NB4 (cell line): ENCODE data around the gene BRWD1.

ENCODE experiments used
- DNase-seq: peaks from one replicate; pipeline ENCODE4 v3.0.0; 2010; ENCODE audit warnings: low read depth
- H3K4me3 ChIP-seq: one replicate; pipeline ENCODE4 v1.5.1; 2011; ENCODE audit warnings: mild to moderate bottlenecking, low read depth, low read length, moderate library complexity
- CTCF ChIP-seq: IDR thresholded peaks from one replicate; pipeline ENCODE4 v1.5.1; 2012; ENCODE audit warnings: low read depth, low read length
- MYC ChIP-seq: IDR thresholded peaks from 2 replicates; pipeline ENCODE4 v1.6.1; 2011; ENCODE audit warnings: low read depth, low read length
- POLR2A ChIP-seq: IDR thresholded peaks from 2 replicates; pipeline ENCODE4 v1.6.1; 2011; ENCODE audit warnings: mild to moderate bottlenecking; ENCODE audit not compliant: insufficient read length; ENCODE audit errors: extremely low read depth
- TF ChIP-seq, protein P1 (sequence below): IDR thresholded peaks from 2 replicates; pipeline ENCODE4 v1.6.1; 2011; ENCODE audit warnings: low read depth, low read length

Gene BRWD1

GRCh38 chr21:39313571-39314142, at the start of gene BRWD1:
Gene BRWD1, minus strand, starts transcription at chr21:39313632. Its CDS starts 141 bp downstream, at chr21:39313491.
- peak within 1 kb of the TSS; percentile 88 for H3K4me3 ChIP-seq
- peak; percentile 88 for TF ChIP-seq MYC
- peak; percentile 38 for TF ChIP-seq POLR2A
- peak; percentile 12 for TF ChIP-seq CTCF
- TF ChIP-seq, protein P1, sequence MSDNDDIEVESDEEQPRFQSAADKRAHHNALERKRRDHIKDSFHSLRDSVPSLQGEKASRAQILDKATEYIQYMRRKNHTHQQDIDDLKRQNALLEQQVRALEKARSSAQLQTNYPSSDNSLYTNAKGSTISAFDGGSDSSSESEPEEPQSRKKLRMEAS: peak; percentile 75
- peak; percentile 92 for DNase-seq

GRCh38 chr21:39362733-39363132, 49.3 kb upstream of the BRWD1 start:
- no peak for DNase-seq
- no peak overlapping the region for H3K4me3 ChIP-seq
- TF ChIP-seq POLR2A: no peak
- TF ChIP-seq MYC: no peak
- TF ChIP-seq CTCF: no peak
- TF ChIP-seq, protein P1: no peak

DNA sequence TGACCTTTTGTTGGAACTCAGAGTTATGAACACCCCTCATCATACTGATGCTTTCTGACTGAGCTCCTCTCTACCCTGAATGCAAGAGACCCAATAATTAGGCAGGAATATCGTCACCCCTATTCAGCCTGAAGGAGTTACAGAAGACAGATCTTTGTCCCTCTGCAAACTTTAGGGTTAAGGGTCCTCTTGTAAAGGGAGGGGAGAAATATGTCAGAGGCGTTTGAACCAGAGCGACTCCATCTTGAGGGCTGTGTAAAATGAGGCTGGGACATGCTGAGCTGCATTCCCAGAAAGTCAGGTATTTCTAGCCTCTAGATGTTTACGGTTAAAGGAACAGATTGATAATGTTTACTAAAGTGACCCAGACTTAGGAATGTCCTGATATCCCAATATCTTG, 46.0 kb upstream of the BRWD1 start:
- TF ChIP-seq, protein P1: no peak
- TF ChIP-seq CTCF: no peak
- TF ChIP-seq MYC: no peak
- DNase-seq: no peak
- H3K4me3 ChIP-seq: no peak overlapping the region

- no peak for DNase-seq
- no peak overlapping the region for H3K4me3 ChIP-seq
- TF ChIP-seq, protein P1: no peak
- no peak for TF ChIP-seq POLR2A
- no peak for TF ChIP-seq CTCF
- TF ChIP-seq MYC: no peak
Observed at GRCh38 chr21:39353295-39353694, 39.9 kb upstream of the BRWD1 start.

DNA sequence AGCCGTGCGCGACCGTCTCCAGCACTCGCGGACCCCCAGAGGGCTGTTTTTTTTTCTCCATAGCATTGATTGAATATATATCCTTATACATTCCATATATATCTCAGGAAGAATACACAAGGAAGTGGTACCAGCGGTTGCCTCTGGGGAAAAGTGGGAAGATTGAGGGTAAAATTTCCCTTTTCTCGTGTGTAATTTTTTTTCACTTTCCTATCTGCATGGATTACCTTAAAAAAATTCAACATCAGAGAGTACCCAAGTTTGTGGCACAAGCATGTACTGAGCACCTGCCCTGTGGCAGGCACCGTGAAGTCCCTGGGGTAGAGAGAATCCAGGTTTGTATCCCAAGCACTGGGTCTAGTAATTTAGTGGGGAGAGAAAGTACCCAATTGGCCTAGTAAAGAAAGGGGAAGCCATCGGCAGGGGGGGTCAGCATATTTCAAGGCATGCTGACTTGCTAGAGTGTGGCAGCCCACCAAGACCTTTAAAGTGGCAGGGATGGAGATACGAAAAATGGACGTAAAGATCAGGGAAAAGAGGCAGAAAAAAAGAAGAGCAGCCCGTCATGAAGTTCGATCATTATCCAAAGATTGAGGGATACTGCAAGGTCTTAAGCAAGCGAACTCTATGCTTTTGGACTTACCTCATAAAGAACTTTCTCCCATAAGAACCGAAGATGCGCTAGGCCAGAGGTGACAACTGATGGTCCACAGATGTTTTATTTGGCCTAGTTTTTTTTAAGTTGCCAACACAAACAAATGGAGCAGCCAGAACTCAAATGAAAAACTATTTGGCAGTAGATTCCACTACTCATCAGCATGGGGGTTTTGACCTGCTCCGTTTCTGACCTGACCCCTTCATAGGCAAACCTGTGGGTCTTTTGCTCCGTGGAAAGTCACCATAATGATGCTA, 36.9 kb upstream of the BRWD1 start:
- no peak for TF ChIP-seq POLR2A
- no peak for TF ChIP-seq MYC
- H3K4me3 ChIP-seq: peak overlapping the region; percentile 92
- DNase-seq: peak; percentile 66

GRCh38 chr21:39349211-39350093, 36.0 kb upstream of the BRWD1 start:
- TF ChIP-seq CTCF (no peak), MYC (peak; percentile 17; the same call in 1 of the 2 replicates), POLR2A (peak; percentile 79)
- TF ChIP-seq, protein P1: peak; percentile 78
- peak overlapping the region; percentile 92 for H3K4me3 ChIP-seq
- DNase-seq: peak; percentile 98
